Endodermal cell (in vitro differentiated cells): ENCODE measurements around the gene TMEM141. TPM values are rescaled to one million over a fixed set of nuclear protein-coding genes. Genes with fewer than 3 reads are reported as not detected.
A peak's percentile ranks its signal among the peaks of the same experiment; 100 is the strongest.
"Not testable (repeated sequence)": the region's sequence is repeated elsewhere in the genome, so short reads cannot be mapped to it uniquely, and the experiment has no call there.

ENCODE experiments used
- DNase-seq: peaks from one replicate; pipeline ENCODE4 v3.0.0-alpha.2; 2017
- H3K27ac ChIP-seq: 2 replicates; pipeline ENCODE4 v1.5.1; 2013; ENCODE audit warnings: mild to moderate bottlenecking, low read depth, low read length, moderate library complexity
- H3K27me3 ChIP-seq: 2 replicates; pipeline ENCODE4 v1.6.1; 2013; ENCODE audit warnings: mild to moderate bottlenecking, low read length, moderate library complexity; ENCODE audit not compliant: insufficient read depth, control insufficient read depth, poor library complexity, severe bottlenecking
- H3K36me3 ChIP-seq: 2 replicates; pipeline ENCODE4 v1.7.0; 2013; ENCODE audit warnings: mild to moderate bottlenecking, low read length, moderate library complexity; ENCODE audit not compliant: control insufficient read depth, insufficient read depth
- H3K4me1 ChIP-seq: one replicate; pipeline ENCODE4 v1.7.0; 2013; ENCODE audit warnings: low read length; ENCODE audit not compliant: control insufficient read depth, insufficient read depth
- H3K4me3 ChIP-seq: 2 replicates; pipeline ENCODE4 v1.5.1; 2013; ENCODE audit warnings: mild to moderate bottlenecking, low read length, moderate library complexity
- H3K9ac ChIP-seq: 2 replicates; pipeline ENCODE4 v1.6.1; 2013; ENCODE audit warnings: mild to moderate bottlenecking, low read length, moderate library complexity; ENCODE audit not compliant: poor library complexity, severe bottlenecking; ENCODE audit errors: extremely low read depth
- H3K9me3 ChIP-seq: 2 replicates; pipeline ENCODE4 v1.6.1; 2013; ENCODE audit warnings: mild to moderate bottlenecking, low read length, moderate library complexity; ENCODE audit not compliant: control insufficient read depth
- H3K27ac Mint-ChIP-seq: 2 replicates; pipeline ENCODE4 v1.8.0; 2020; ENCODE audit warnings: mixed read lengths
- H3K27me3 Mint-ChIP-seq: 2 replicates; pipeline ENCODE4 v1.8.0; 2021; ENCODE audit warnings: mild to moderate bottlenecking, mixed read lengths; ENCODE audit not compliant: insufficient read depth
- H3K36me3 Mint-ChIP-seq: 2 replicates; pipeline ENCODE4 v1.8.0; 2020; ENCODE audit warnings: low read depth, mixed read lengths
- H3K4me1 Mint-ChIP-seq: 2 replicates; pipeline ENCODE4 v1.8.0; 2020; ENCODE audit warnings: mixed read lengths
- H3K4me3 Mint-ChIP-seq: 2 replicates; pipeline ENCODE4 v1.8.0; 2020; ENCODE audit warnings: mild to moderate bottlenecking, moderate library complexity, mixed read lengths
- H3K9me3 Mint-ChIP-seq: 2 replicates; pipeline ENCODE4 v1.8.0; 2020; ENCODE audit warnings: mild to moderate bottlenecking, mixed read lengths
- CTCF ChIP-seq: fragments of 200-600 bp; sonication (generic); conservative IDR thresholded peaks from 2 replicates; pipeline ENCODE4 v1.5.0; 2021; ENCODE audit warnings: antibody characterized with exemption, mild to moderate bottlenecking
- WGBS, 2 experiments: methylation state at CpG; one replicate each; pipeline versions ENCODE4 v1.1.5 to v1.1.7; 2013; ENCODE audit warnings: missing lambda C conversion rate in 2 of 2, mixed read lengths in 1 of 2; ENCODE audit not compliant: insufficient coverage in 1 of 2, insufficient read length in 1 of 2; 5-methylcytosine and 5-hydroxymethylcytosine counted together
- total RNA-seq, 2 donors: library from RNA; stranded (reverse); fragmentation: NEBNext Ultra II Directional in 1 of 2; extraction: Animal tissue kit (Norgen Biotek cat#: 25700) in 1 of 2; gene quantifications; 2 replicates in 1 of 2; 3 replicates in 1 of 2; pipeline ENCODE4 v1.2.1, GENCODE V29; 2021

Gene TMEM141
- total RNA-seq, 2 donors from 2014 or later, result 215 to 339 TPM

- no peak for DNase-seq
- Histone ChIP-seq H3K4me1 (peaks cover 25% of the 10 kb centered on the region), H3K9me3 (no peaks in the 10 kb centered on the region), H3K27ac (no peak overlapping the region), H3K9ac (no peak overlapping the region), H3K36me3 (peaks cover 23% of the 10 kb centered on the region), H3K27me3 (no peaks in the 10 kb centered on the region), H3K4me3 (no peak overlapping the region)
- Mint-ChIP-seq H3K9me3 (no peaks in the 10 kb centered on the region), H3K27ac (no peak overlapping the region), H3K4me1 (peaks cover 38% of the 10 kb centered on the region), H3K4me3 (no peak overlapping the region), H3K36me3 (peaks cover 17% of the 10 kb centered on the region), H3K27me3 (peaks cover 7% of the 10 kb centered on the region)
- TF ChIP-seq CTCF, result no peak
- WGBS, 2 experiments, result 91 to 95% methylated on average over 3 to 6 of the region's 6 CpGs
Measured at GRCh38 chr9:136795000-136795348, 3.8 kb downstream of the TMEM141 start.

GRCh38 chr9:136796238-136796774, 5.2 kb downstream of the TMEM141 start, which contains the start of gene CCDC183:
TSS of gene CCDC183 (plus strand) at chr9:136796338. CDS start at chr9:136796398, 60 bp downstream.
- Histone ChIP-seq H3K9me3 (no peaks in the 10 kb centered on the region), H3K27ac (peak within 1 kb of the TSS; percentile 77), H3K36me3 (peaks cover 23% of the 10 kb centered on the region), H3K27me3 (no peaks in the 10 kb centered on the region), H3K4me1 (peaks cover 20% of the 10 kb centered on the region), H3K4me3 (peak within 1 kb of the TSS; percentile 40), H3K9ac (peak within 1 kb of the TSS; percentile 57)
- peaks cover 35% of the 10 kb centered on the region for H3K4me1 Mint-ChIP-seq
- H3K27me3 Mint-ChIP-seq, result peaks cover 7% of the 10 kb centered on the region
- no peaks in the 10 kb centered on the region for H3K9me3 Mint-ChIP-seq
- H3K4me3 Mint-ChIP-seq, result peak within 1 kb of the TSS; percentile 38
- DNase-seq, result no peak
- peak within 1 kb of the TSS; percentile 96 for H3K27ac Mint-ChIP-seq
- 74 to 75% methylated on average over 4 to 5 of the region's 5 CpGs for WGBS, 2 experiments
- TF ChIP-seq CTCF, result no peak
- peaks cover 17% of the 10 kb centered on the region for H3K36me3 Mint-ChIP-seq

GRCh38 chr9:136796775-136797347, 5.7 kb downstream of the TMEM141 start:
- not testable (repeated sequence) for H3K9me3 Mint-ChIP-seq, H3K27me3 ChIP-seq, H3K9me3 ChIP-seq, H3K27me3 Mint-ChIP-seq
- peak; percentile 82 for DNase-seq
- peak overlapping the region; percentile 38 for H3K4me3 Mint-ChIP-seq
- H3K4me1 Mint-ChIP-seq, result peaks cover 35% of the 10 kb centered on the region
- peaks cover 17% of the 10 kb centered on the region for H3K36me3 Mint-ChIP-seq
- Histone ChIP-seq H3K27ac (peak overlapping the region; percentile 77), H3K36me3 (peaks cover 23% of the 10 kb centered on the region), H3K4me1 (peaks cover 20% of the 10 kb centered on the region), H3K4me3 (peak overlapping the region; percentile 40), H3K9ac (peak overlapping the region; percentile 57)
- H3K27ac Mint-ChIP-seq, result peak overlapping the region; percentile 96
- WGBS, 2 experiments, result 29 to 38% methylated on average over 7 to 10 of the region's 10 CpGs
